ENCODE results near the gene ASTL. TPM values are rescaled to one million over a fixed set of nuclear protein-coding genes. Genes with fewer than 3 reads are reported as not detected.

Gene ASTL
- total and polyA plus RNA-seq, 2 donors (not counting 3 experiments of a cell fraction or from before 2014, with no cell fraction given): not detected

GRCh38 chr2:96130483-96130882 lies 7.8 kb downstream of the ASTL start:
- Histone ChIP-seq H3K4me3 (replicated peaks in 1 of 3; ENCODE audit: insufficient read depth in 1 of 3, low read depth in 1 of 3, low read length in 3 of 3) (no peak overlapping the region), H3K4me2 (ENCODE audit: insufficient read depth, low read length) (no peak overlapping the region), H3K27me3 (ENCODE audit: control insufficient read depth in 2 of 2, insufficient read depth in 2 of 2, low read length in 2 of 2) (peaks cover 0 to 3% of the 10 kb centered on the region in 2 experiments), H3K36me3 (ENCODE audit: control insufficient read depth in 2 of 2, extremely low read depth in 1 of 2, insufficient read depth in 2 of 2, low read length in 2 of 2) (no peaks in the 10 kb centered on the region), H3K27ac (ENCODE audit: insufficient read depth, low read depth, low read length) (no peak overlapping the region), H3K9me3 (replicated peaks; ENCODE audit: control insufficient read depth, insufficient read depth, low read length) (no peaks in the 10 kb centered on the region), H2AFZ (ENCODE audit: low read depth, low read length) (no peak overlapping the region), H3K9ac (replicated peaks; ENCODE audit: extremely low read depth, insufficient read depth, low read length) (no peak overlapping the region), H3K4me1 (ENCODE audit: control insufficient read depth, extremely low read depth, insufficient read depth, low read length) (no peaks in the 10 kb centered on the region), H3K9me1 (replicated peaks; ENCODE audit: control insufficient read depth, extremely low read depth, insufficient read depth, low read length) (no peaks in the 10 kb centered on the region), H4K20me1 (replicated peaks; ENCODE audit: control insufficient read depth, extremely low read depth, insufficient read depth, low read length) (no peaks in the 10 kb centered on the region), H3K79me2 (ENCODE audit: control insufficient read depth, insufficient read depth, low read length) (no peaks in the 10 kb centered on the region)
- ChIA-PET POLR2A (no interaction called here), CTCF (interaction anchor here (0.7 to 1.1 kb wide), 4 partner anchors 8 to 108 kb away, joined by 3 to 4 read pairs (median 4); partner anchors contain the start of gene ASTL)
- intact Hi-C loops (cut with micrococcal nuclease): no loop called here
- no TSS peak for BruUV-seq (replicated peaks)
- dilution Hi-C loops (cut with MboI; ENCODE audit: extremely low pct_ligation_motif_present, low sequenced_read_pairs): no loop called here
- DNase-seq (ENCODE audit: low read depth, low spot score): no peak
- no peak for FAIRE-seq
- TF ChIP-seq POLR2AphosphoS5 (IDR thresholded peaks at IDR 0.05; ENCODE audit: insufficient read depth, low read depth, low read length) (no peak), CTCF (IDR thresholded peaks at IDR 0.05; ENCODE audit: extremely low read depth in 1 of 2, insufficient read depth in 1 of 2, low read depth in 1 of 2, low read length in 2 of 2) (no peak), MYC (IDR thresholded peaks at IDR 0.05; ENCODE audit: low read depth, low read length) (no peak), JUN (IDR thresholded peaks at IDR 0.05; ENCODE audit: borderline replicate concordance, insufficient read depth, insufficient read length, low read depth) (no peak), MAX (IDR thresholded peaks at IDR 0.05; ENCODE audit: insufficient read depth, insufficient read length) (no peak), FOS (IDR thresholded peaks at IDR 0.05; ENCODE audit: borderline replicate concordance, insufficient read depth, low read length) (no peak), GATA2 (IDR thresholded peaks at IDR 0.05; ENCODE audit: insufficient read depth, insufficient read length, low read depth, low read length) (no peak), POLR2A (IDR thresholded peaks at IDR 0.05; ENCODE audit: low read depth, low read length) (no peak), EZH2 (IDR thresholded peaks at IDR 0.05; ENCODE audit: borderline replicate concordance, low read depth, low read length, severe bottlenecking) (no peak)

All from endothelial cell of umbilical vein (primary cell).